A549 (cell line): ENCODE data around the gene C12orf42. TPM values are rescaled to one million over a fixed set of nuclear protein-coding genes. Genes with fewer than 3 reads are reported as not detected.

Source experiments
- ATAC-seq, 2 experiments: fragments of 200-7000 bp in 1 of 2; fragments of >200 bp in 1 of 2; cut with Nextera tagmentation in 1 of 2; cut with Tn5 transposase in 1 of 2; 3 replicates each; pipeline versions ENCODE4 v1.8.0 to v1.9.1; 2018 to 2020; ENCODE audit warnings: mild to moderate bottlenecking in 1 of 2, moderate library complexity in 1 of 2
- CTCF ChIA-PET: fragments of 300-600 bp; sonication (Branson Sonifier 250); formaldehyde crosslinking; extraction: SDS; loops from one replicate; lab custom pipeline; 2021; ENCODE audit warnings: antibody characterized with exemption, inconsistent platforms; lab: Yijun Ruan, JAX
- POLR2A ChIA-PET: fragments of 350-600 bp; formaldehyde crosslinking; extraction: SDS; loops from one replicate; lab custom pipeline; 2021; ENCODE audit warnings: antibody characterized with exemption, inconsistent platforms; lab: Yijun Ruan, JAX
- DNase-seq, 2 experiments: peaks; one replicate each; pipeline versions ENCODE4 v3.0.0 to v3.0.0-alpha.2; 2011 to 2016; ENCODE audit warnings: low read depth in 1 of 2, low spot score in 1 of 2
- FAIRE-seq: peaks from 2 replicates; lab custom pipeline; 2011; peaks lifted over from hg19 to GRCh38; lab: Jason Lieb, UNC
- H3K27ac ChIP-seq, 2 experiments: fragments of >200 bp; sonication (Bioruptor Twin); formaldehyde crosslinking; 3 replicates each; pipeline ENCODE4 v1.5.1; 2016 to 2017
- H3K4me1 ChIP-seq: fragments of >200 bp; sonication (Bioruptor Twin); formaldehyde crosslinking; 3 replicates; pipeline ENCODE4 v1.6.1; 2016
- H3K4me2 ChIP-seq: fragments of >200 bp; sonication (Bioruptor Twin); formaldehyde crosslinking; 3 replicates; pipeline ENCODE4 v1.6.1; 2016
- H3K4me3 ChIP-seq: fragments of >200 bp; sonication (Bioruptor Twin); formaldehyde crosslinking; 3 replicates; pipeline ENCODE4 v1.5.1; 2016
- H3K9me3 ChIP-seq: fragments of >200 bp; sonication (Bioruptor Twin); formaldehyde crosslinking; 3 replicates; pipeline ENCODE4 v1.6.1; 2016
- ATOH8 ChIP-seq: fragments of 250-450 bp; sonication (Bioruptor Pico); IDR thresholded peaks from 2 replicates; pipeline ENCODE4 v1.5.0; 2020; ENCODE audit warnings: low read depth, mild to moderate bottlenecking, moderate library complexity
- CTCF ChIP-seq: fragments of >200 bp; sonication (Bioruptor Twin); formaldehyde crosslinking; IDR thresholded peaks from 3 replicates; pipeline ENCODE4 v1.5.1; 2016
- EHMT2 ChIP-seq: fragments of 200-600 bp; sonication (generic); IDR thresholded peaks from 2 replicates; pipeline ENCODE4 v1.6.1; 2016; ENCODE audit warnings: antibody characterized with exemption, low read depth, mild to moderate bottlenecking, moderate library complexity
- FOSL2 ChIP-seq, 2 experiments: fragments of 450-650 bp in 1 of 2; fragments of >200 bp in 1 of 2; sonication (Bioruptor Twin) in 1 of 2; formaldehyde crosslinking; IDR thresholded peaks; 2 replicates each; pipeline versions ENCODE4 v1.5.0 to v1.6.1; 2016 to 2020; ENCODE audit warnings: mild to moderate bottlenecking in 1 of 2, moderate library complexity in 1 of 2
- HOXA7 ChIP-seq: fragments of 250-450 bp; sonication (Bioruptor Pico); IDR thresholded peaks from 2 replicates; pipeline ENCODE4 v1.5.0; 2020; ENCODE audit warnings: mild to moderate bottlenecking, moderate library complexity
- HOXB5 ChIP-seq: fragments of 250-450 bp; sonication (Bioruptor Pico); IDR thresholded peaks from 2 replicates; pipeline ENCODE4 v1.5.0; 2020; ENCODE audit warnings: mild to moderate bottlenecking, moderate library complexity
- JUNB ChIP-seq: fragments of >200 bp; sonication (Bioruptor Twin); formaldehyde crosslinking; IDR thresholded peaks from 2 replicates; pipeline ENCODE4 v1.6.1; 2016
- RCOR1 ChIP-seq: fragments of 150-350 bp; IDR thresholded peaks from 2 replicates; pipeline ENCODE4 v1.6.1; 2014; ENCODE audit warnings: antibody characterized with exemption, low read length, low read depth
- USF2 ChIP-seq: fragments of 450-650 bp; IDR thresholded peaks from 2 replicates; pipeline ENCODE4 v1.6.1; 2014; ENCODE audit warnings: antibody characterized with exemption
- whole genome bisulfite sequencing: methylation state at CpG from one replicate; pipeline ENCODE4 v1.1.6; 2017; ENCODE audit errors: missing lambda C conversion rate; 5-methylcytosine and 5-hydroxymethylcytosine counted together
- polyA plus RNA-seq, 4 experiments: library from polyadenylated mRNA; depleted of rRNA in 3 of 4; stranded (reverse); fragments of >200 nt; fragmentation: RNase III in 1 of 4; extraction: RNeasy Plus Mini Kit Qiagen cat#74134 plus additional on column Dnase treatment in 1 of 4; gene quantifications; 2 replicates in 3 of 4; 3 replicates in 1 of 4; pipeline ENCODE4 v1.2.3, GENCODE V29; 2011 to 2017

The C12orf42 gene
- polyA plus RNA-seq, 2 of the 4 experiments (the other 2 are of a cell fraction): not detected

GRCh38 chr12:103268831-103269514 is 226.8 kb downstream of the C12orf42 start:
- FAIRE-seq: no peak
- ChIA-PET POLR2A (no interaction called here), CTCF (no interaction called here)
- Histone ChIP-seq H3K27ac (no peak overlapping the region), H3K4me1 (no peaks in the 10 kb centered on the region), H3K4me3 (no peak overlapping the region), H3K9me3 (no peaks in the 10 kb centered on the region), H3K4me2 (no peak overlapping the region)
- no peak for DNase-seq
- TF ChIP-seq FOSL2 (IDR thresholded peaks at IDR 0.05) (no peak), FOSL2 (CRISPR knock-in tag; IDR thresholded peaks at IDR 0.05) (no peak), EHMT2 (no peak)
- 49% methylated on average over 5 of the region's 5 CpGs for WGBS
- no peak for ATAC-seq

- CTCF ChIA-PET: no interaction called here
- DNase-seq (no peak), FAIRE-seq (no peak), ATAC-seq (no peak)
- 0% methylated on average over 2 of the region's 2 CpGs for WGBS
- no peaks in the 10 kb centered on the region; the same call in 2 of the 3 replicates for H3K9me3 ChIP-seq
- no peak overlapping the region for H3K4me2 ChIP-seq
- H3K4me3 ChIP-seq: no peak overlapping the region
- POLR2A ChIA-PET: no interaction called here
- TF ChIP-seq RCOR1: no peak
- TF ChIP-seq HOXA7 (CRISPR knock-in tag): no peak
- no peak for TF ChIP-seq ATOH8 (CRISPR knock-in tag)
- TF ChIP-seq CTCF: no peak
- TF ChIP-seq USF2: peak; percentile 45; the same call in 1 of the 2 replicates
- TF ChIP-seq JUNB: no peak
- no peak for TF ChIP-seq HOXB5 (CRISPR knock-in tag)
- H3K4me1 ChIP-seq: no peaks in the 10 kb centered on the region
- no peak overlapping the region for H3K27ac ChIP-seq
These were observed 238.0 kb downstream of the C12orf42 start for GRCh38 chr12:103257763-103258162.

Other genes starting within 250 kb of the C12orf42 start
- gene STAB2, start 91.3 kb upstream of the C12orf42 start, polyA plus RNA-seq (2011; rRNA removed): not detected in 2 replicates
- not detected in 3 replicates for gene STAB2, start 91.3 kb upstream of the C12orf42 start, polyA plus RNA-seq (2017; fragmentation: RNase III; extraction: RNeasy Plus Mini Kit Qiagen cat#74134 plus additional on column Dnase treatment)